Small intestine (tissue), 16 donors: ENCODE measurements around the gene CP. TPM values are rescaled to one million over a fixed set of nuclear protein-coding genes. Genes with fewer than 3 reads are reported as not detected.
A peak's percentile ranks its signal among the peaks of the same experiment; 100 is the strongest.

Experiments
- DNase-seq, 2 donors: peaks; one replicate each; pipeline versions ENCODE4 v3.0.0 to v3.0.0-alpha.2; 2013
- FAIRE-seq: peaks from 2 replicates; lab custom pipeline; 2012; peaks lifted over from hg19 to GRCh38; lab: Jason Lieb, UNC
- H3K27ac ChIP-seq, 3 donors: one replicate each; pipeline ENCODE4 v1.5.1; 2013; ENCODE audit warnings: low read length in 2 of 3, mild to moderate bottlenecking in 2 of 3, control low read depth in 1 of 3, inconsistent platforms in 1 of 3, low read depth in 1 of 3, moderate library complexity in 1 of 3
- H3K27me3 ChIP-seq, 3 donors: one replicate each; pipeline ENCODE4 v1.6.1; 2013; ENCODE audit warnings: low read length in 3 of 3, inconsistent platforms in 1 of 3; ENCODE audit not compliant: control insufficient read depth in 3 of 3, insufficient read depth in 3 of 3
- H3K36me3 ChIP-seq, 3 donors: one replicate each; pipeline ENCODE4 v1.6.1; 2013; ENCODE audit warnings: low read length in 3 of 3, inconsistent platforms in 1 of 3, low read depth in 1 of 3, mild to moderate bottlenecking in 1 of 3, moderate library complexity in 1 of 3; ENCODE audit not compliant: control insufficient read depth in 3 of 3, insufficient read depth in 2 of 3
- H3K4me1 ChIP-seq, 3 donors: one replicate each; pipeline ENCODE4 v1.6.1; 2013; ENCODE audit warnings: low read length in 2 of 3, inconsistent platforms in 1 of 3, low read depth in 1 of 3, mild to moderate bottlenecking in 1 of 3, moderate library complexity in 1 of 3; ENCODE audit not compliant: control insufficient read depth in 3 of 3, insufficient read depth in 2 of 3
- H3K4me3 ChIP-seq, 3 donors: one replicate each; pipeline ENCODE4 v1.5.1; 2013; ENCODE audit warnings: low read length in 3 of 3, control low read depth in 1 of 3, inconsistent platforms in 1 of 3, low read depth in 1 of 3, mild to moderate bottlenecking in 1 of 3, moderate library complexity in 1 of 3
- H3K9me3 ChIP-seq, 2 donors: one replicate each; pipeline ENCODE4 v1.6.1; 2013; ENCODE audit warnings: low read depth in 1 of 2, low read length in 1 of 2; ENCODE audit not compliant: control insufficient read depth in 2 of 2, insufficient read depth in 1 of 2
- WGBS, 3 donors: extraction: QIAGEN DNeasy Blood & Tissue Kit; methylation state at CpG; one replicate each; pipeline ENCODE4 v1.1.7; 2013; 5-methylcytosine and 5-hydroxymethylcytosine counted together
- long read RNA-seq, 10 donors: transcript quantifications; one replicate each; lab custom pipeline, GENCODE V29; 2026
- polyA plus RNA-seq, 4 donors: library from polyadenylated mRNA; stranded (reverse) in 3 of 4; unstranded in 1 of 4; fragments of 200-250 nt in 3 of 4; fragments of 120-200 nt in 1 of 4; gene quantifications; one replicate each; pipeline versions ENCODE4 v1.2.1 to v1.2.3, GENCODE V29; 2013
- donor health status: healthy with polysubstance abuse.
- donor health status: control.
- donor health status: control.
- donor health status: Bipolar disorder and iron deficiency.
- donor health status: healthy.

The CP gene
- polyA plus RNA-seq = 10 to 100 TPM in 1 of 4 donors, 1 to 10 TPM in 2, under 1 TPM in 1; 0.52 to 15.6 (median 2.8) TPM
- long read RNA-seq, donor 1 = 0 reads
- long read RNA-seq, donor 2 = 0 reads
- long read RNA-seq, donor 3, partial matches to known transcripts = 45 of 45 reads
- long read RNA-seq, donor 3, other reads (novel, unspliced or antisense) = 0 of 45 reads
- long read RNA-seq, donor 4 = 0 reads
- long read RNA-seq, donor 5 = 0 reads
- long read RNA-seq, donor 6 = 0 reads
- long read RNA-seq, donor 7 = 0 reads
- long read RNA-seq, donor 8 = 0 reads
- long read RNA-seq, donor 9 = 0 reads
- long read RNA-seq, donor 10, partial matches to known transcripts = 33 of 34 reads
- long read RNA-seq, donor 10, other reads (novel, unspliced or antisense) = 0 of 34 reads

- H3K4me3 ChIP-seq = no peak within 1 kb of the TSS
- no peak for FAIRE-seq
- no peaks in the 10 kb centered on the region for H3K9me3 ChIP-seq
- DNase-seq = no peak
- H3K4me1 ChIP-seq = peaks cover 0 to 28% (median 3%) of the 10 kb centered on the region in 3 donors
- no peaks in the 10 kb centered on the region for H3K36me3 ChIP-seq
- no peaks in the 10 kb centered on the region for H3K27me3 ChIP-seq
- WGBS, 3 donors = 45 to 57% (median 48%) methylated on average over 3 of the region's 3 CpGs
- no peak within 1 kb of the TSS for H3K27ac ChIP-seq
Measured at GRCh38 chr3:149221783-149222517, at the start of gene CP. Gene CP, minus strand, starts transcription at chr3:149221829. Its CDS starts 37 bp downstream, at chr3:149221792.

GRCh38 chr3:149270180-149270579 lies 48.6 kb upstream of the CP start:
- no peak overlapping the region for H3K27ac ChIP-seq
- no peaks in the 10 kb centered on the region for H3K9me3 ChIP-seq
- H3K4me3 ChIP-seq = no peak overlapping the region
- H3K36me3 ChIP-seq = no peaks in the 10 kb centered on the region
- no peak for FAIRE-seq
- WGBS, 3 donors = 56 to 61% (median 61%) methylated on average over 2 of the region's 2 CpGs
- peaks cover 0 to 3% (median 0%) of the 10 kb centered on the region in 3 donors for H3K4me1 ChIP-seq
- no peak for DNase-seq
- H3K27me3 ChIP-seq = no peaks in the 10 kb centered on the region

GRCh38 chr3:149269687-149270086 lies 48.1 kb upstream of the CP start:
- no peaks in the 10 kb centered on the region for H3K27me3 ChIP-seq
- H3K4me3 ChIP-seq = no peak overlapping the region
- FAIRE-seq = no peak
- no peaks in the 10 kb centered on the region for H3K36me3 ChIP-seq
- H3K4me1 ChIP-seq = peaks cover 0 to 3% (median 0%) of the 10 kb centered on the region in 3 donors
- no peak for DNase-seq
- H3K9me3 ChIP-seq = no peaks in the 10 kb centered on the region
- 94 to 96% (median 96%) methylated on average over 7 of the region's 7 CpGs for WGBS, 3 donors
- no peak overlapping the region for H3K27ac ChIP-seq

GRCh38 chr3:149267565-149267964 lies 45.9 kb upstream of the CP start:
- no peaks in the 10 kb centered on the region for H3K9me3 ChIP-seq
- no peaks in the 10 kb centered on the region for H3K27me3 ChIP-seq
- H3K4me3 ChIP-seq = no peak overlapping the region
- FAIRE-seq (no peak), DNase-seq (no peak)
- H3K27ac ChIP-seq = no peak overlapping the region
- WGBS, 3 donors = 86 to 95% (median 90%) methylated on average over 6 of the region's 6 CpGs
- no peaks in the 10 kb centered on the region for H3K36me3 ChIP-seq
- no peaks in the 10 kb centered on the region for H3K4me1 ChIP-seq

DNA sequence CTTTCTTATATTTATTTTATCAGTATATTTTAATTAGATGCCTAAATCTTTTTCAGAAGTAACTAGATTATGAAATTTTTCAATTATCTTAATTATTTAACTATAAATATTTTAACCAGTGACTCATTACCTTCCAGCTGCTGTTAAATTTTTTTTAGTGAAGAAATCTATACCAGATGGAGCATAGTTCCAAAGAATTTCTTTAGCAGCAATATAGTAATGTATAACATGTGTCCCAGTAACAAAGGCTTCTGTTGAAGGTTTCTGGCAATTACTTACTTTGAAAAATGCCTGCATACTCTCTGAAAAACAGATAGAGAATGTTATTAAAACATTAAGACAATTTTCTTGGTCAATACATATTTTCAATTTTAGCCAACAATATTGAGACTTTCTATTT lies 45.1 kb upstream of the CP start:
- Histone ChIP-seq H3K4me3 (no peak overlapping the region), H3K27me3 (no peaks in the 10 kb centered on the region), H3K36me3 (no peaks in the 10 kb centered on the region), H3K9me3 (no peaks in the 10 kb centered on the region), H3K4me1 (no peaks in the 10 kb centered on the region), H3K27ac (no peak overlapping the region)
- FAIRE-seq = no peak
- no peak for DNase-seq

- 85 to 94% (median 88%) methylated on average over 1 of the region's 1 CpG for WGBS, 3 donors
- no peak overlapping the region for H3K27ac ChIP-seq
- FAIRE-seq = no peak
- no peaks in the 10 kb centered on the region for H3K4me1 ChIP-seq
- no peaks in the 10 kb centered on the region for H3K36me3 ChIP-seq
- H3K9me3 ChIP-seq = no peaks in the 10 kb centered on the region
- no peak overlapping the region for H3K4me3 ChIP-seq
- no peaks in the 10 kb centered on the region for H3K27me3 ChIP-seq
- no peak for DNase-seq
Measured at GRCh38 chr3:149263856-149264255, 42.2 kb upstream of the CP start.

- Histone ChIP-seq H3K4me1 (no peaks in the 10 kb centered on the region), H3K27ac (no peak overlapping the region), H3K27me3 (no peaks in the 10 kb centered on the region), H3K4me3 (no peak overlapping the region), H3K36me3 (no peaks in the 10 kb centered on the region), H3K9me3 (no peaks in the 10 kb centered on the region)
- FAIRE-seq (no peak), DNase-seq (no peak)
- 94 to 99% (median 95%) methylated on average over 4 of the region's 4 CpGs for WGBS, 3 donors
Measured at GRCh38 chr3:149258714-149259113, 37.1 kb upstream of the CP start.

- Histone ChIP-seq H3K36me3 (no peaks in the 10 kb centered on the region), H3K4me1 (no peaks in the 10 kb centered on the region), H3K9me3 (no peaks in the 10 kb centered on the region), H3K4me3 (no peak overlapping the region), H3K27me3 (no peaks in the 10 kb centered on the region), H3K27ac (no peak overlapping the region)
- DNase-seq (peak in 1 of 2 donors; percentile 26), FAIRE-seq (no peak)
- 60 to 80% (median 65%) methylated on average over 3 of the region's 3 CpGs for WGBS, 3 donors
Measured at GRCh38 chr3:149258298-149258697, 36.7 kb upstream of the CP start.
